Keratinocyte (primary cell): Measurements from ENCODE around the gene TNFAIP3. TPM values are rescaled to one million over a fixed set of nuclear protein-coding genes. Genes with fewer than 3 reads are reported as not detected.

ENCODE experiments used
- DNase-seq: peaks from one replicate; pipeline ENCODE4 v3.0.0-alpha.2; 2011; ENCODE audit warnings: low read depth, missing footprints, low spot score
- FAIRE-seq: peaks from 2 replicates; lab custom pipeline; 2011; peaks lifted over from hg19 to GRCh38; lab: Jason Lieb, UNC
- H2AFZ ChIP-seq: 2 replicates; pipeline ENCODE4 v1.6.0; 2012; ENCODE audit warnings: low read length, control low read depth, inconsistent platforms; ENCODE audit not compliant: control insufficient read depth
- H3K27ac ChIP-seq: 2 replicates; pipeline ENCODE4 v1.5.1; 2011; ENCODE audit warnings: low read length; ENCODE audit not compliant: control insufficient read depth, insufficient read depth
- H3K27me3 ChIP-seq: 3 replicates; pipeline ENCODE4 v1.6.0; 2011; ENCODE audit warnings: low read length; ENCODE audit not compliant: control insufficient read depth, insufficient read depth; ENCODE audit errors: extremely low read depth
- H3K36me3 ChIP-seq, 2 experiments: 2 replicates in 1 of 2; 3 replicates in 1 of 2; pipeline ENCODE4 v1.5.1; 2011; ENCODE audit warnings: low read length in 2 of 2, mild to moderate bottlenecking in 1 of 2; ENCODE audit not compliant: control insufficient read depth in 2 of 2, insufficient read depth in 2 of 2; ENCODE audit errors: extremely low read depth in 1 of 2
- H3K4me1 ChIP-seq: 3 replicates; pipeline ENCODE4 v1.5.1; 2011; ENCODE audit warnings: low read length; ENCODE audit not compliant: control insufficient read depth, insufficient read depth; ENCODE audit errors: extremely low read depth
- H3K4me2 ChIP-seq: 3 replicates; pipeline ENCODE4 v1.6.0; 2011; ENCODE audit warnings: low read depth, low read length; ENCODE audit not compliant: control insufficient read depth, insufficient read depth; ENCODE audit errors: extremely low read depth
- H3K4me3 ChIP-seq, 3 experiments: fragments of 200-600 bp in 1 of 3; sonication (generic) in 1 of 3; 2 replicates in 2 of 3; 3 replicates in 1 of 3; pipeline ENCODE4 v1.5.1; 2011 to 2016; ENCODE audit warnings: low read length in 3 of 3, mild to moderate bottlenecking in 3 of 3, control low read depth in 2 of 3, inconsistent platforms in 1 of 3, low read depth in 1 of 3, mixed read lengths in 1 of 3, mixed run types in 1 of 3, moderate library complexity in 1 of 3; ENCODE audit not compliant: control insufficient read depth in 2 of 3, insufficient read depth in 2 of 3; ENCODE audit errors: extremely low read depth in 1 of 3
- H3K79me2 ChIP-seq: 2 replicates; pipeline ENCODE4 v1.6.0; 2012; ENCODE audit warnings: low read length; ENCODE audit not compliant: control insufficient read depth, insufficient read depth
- H3K9ac ChIP-seq: 3 replicates; pipeline ENCODE4 v1.6.0; 2011; ENCODE audit warnings: low read length; ENCODE audit not compliant: control insufficient read depth, insufficient read depth; ENCODE audit errors: extremely low read depth
- H3K9me1 ChIP-seq: 3 replicates; pipeline ENCODE4 v1.6.0; 2011; ENCODE audit warnings: low read length; ENCODE audit not compliant: control insufficient read depth, insufficient read depth; ENCODE audit errors: extremely low read depth
- H3K9me3 ChIP-seq: 2 replicates; pipeline ENCODE4 v1.5.1; 2012; ENCODE audit warnings: low read depth, low read length; ENCODE audit not compliant: control insufficient read depth
- H4K20me1 ChIP-seq: 3 replicates; pipeline ENCODE4 v1.6.0; 2011; ENCODE audit warnings: low read length; ENCODE audit not compliant: control insufficient read depth, insufficient read depth; ENCODE audit errors: extremely low read depth
- EZH2 ChIP-seq: IDR thresholded peaks from one replicate; pipeline ENCODE4 v1.6.1; 2012; ENCODE audit warnings: inconsistent platforms, mild to moderate bottlenecking, low read length, moderate library complexity
- dilution Hi-C: fragments of 300-500 bp; cut with MboI; formaldehyde crosslinking; loops from one replicate; pipeline ENCODE4 v1.7.0; 2020; ENCODE audit warnings: low sequenced_read_pairs; ENCODE audit not compliant: extremely low pct_ligation_motif_present
- polyA plus RNA-seq, 5 experiments: library from polyadenylated mRNA; depleted of rRNA in 3 of 5; stranded (reverse) in 3 of 5; stranded (forward) in 1 of 5; unstranded in 1 of 5; fragments of >200 nt; gene quantifications; 1 replicate in 1 of 5; 2 replicates in 3 of 5; 3 replicates in 1 of 5; pipeline versions ENCODE4 v1.2.1 to v1.2.3, GENCODE V29; 2011 to 2012; ENCODE audit warnings: missing spikeins in 2 of 5, low read depth in 1 of 5, low replicate concordance in 1 of 5
- TF ChIP-seq, protein P1 (sequence below), 3 experiments: IDR thresholded peaks in 1 of 3; conservative IDR thresholded peaks in 1 of 3; optimal IDR thresholded peaks in 1 of 3; 2 replicates in 2 of 3; 3 replicates in 1 of 3; pipeline versions ENCODE3 to v1.5.1; 2011; ENCODE audit warnings: low read length in 3 of 3, mild to moderate bottlenecking in 3 of 3, moderate library complexity in 2 of 3, control low read depth in 1 of 3, inconsistent platforms in 1 of 3; ENCODE audit not compliant: insufficient read depth in 2 of 3; ENCODE audit errors: extremely low read depth in 1 of 3

TNFAIP3 gene
- polyA plus RNA-seq, 1 donor (not counting 4 experiments of a cell fraction or from before 2014, with no cell fraction given) = 141 TPM

DNA sequence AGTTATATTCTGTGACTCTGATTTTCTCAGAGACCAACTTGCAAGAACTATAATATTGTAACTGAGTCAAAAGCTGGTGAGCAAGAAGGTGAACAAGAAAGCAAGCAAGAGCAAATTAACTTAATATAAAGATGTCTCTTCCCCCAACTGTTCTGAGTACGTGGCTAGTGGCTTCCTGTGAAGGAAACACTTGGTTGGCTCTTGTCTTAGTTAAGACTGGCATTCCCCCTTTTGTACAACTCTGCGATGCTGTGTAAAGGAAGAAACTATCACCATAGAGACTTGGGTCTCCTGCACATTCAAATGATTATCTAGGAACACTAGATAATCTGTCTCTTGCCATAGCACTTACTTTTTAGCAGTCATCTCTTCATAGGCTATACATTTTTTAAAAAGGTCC, 47.3 kb upstream of the TNFAIP3 start:
- Histone ChIP-seq H4K20me1 (no peaks in the 10 kb centered on the region), H2AFZ (no peak overlapping the region), H3K4me2 (no peak overlapping the region), H3K79me2 (no peaks in the 10 kb centered on the region), H3K9ac (no peak overlapping the region), H3K4me3 (no peak overlapping the region), H3K27ac (no peak overlapping the region), H3K27me3 (no peaks in the 10 kb centered on the region), H3K9me3 (no peaks in the 10 kb centered on the region), H3K36me3 (no peaks in the 10 kb centered on the region), H3K9me1 (no peaks in the 10 kb centered on the region), H3K4me1 (peaks cover 13% of the 10 kb centered on the region)
- DNase-seq (no peak), FAIRE-seq (no peak)
- TF ChIP-seq, protein P1, sequence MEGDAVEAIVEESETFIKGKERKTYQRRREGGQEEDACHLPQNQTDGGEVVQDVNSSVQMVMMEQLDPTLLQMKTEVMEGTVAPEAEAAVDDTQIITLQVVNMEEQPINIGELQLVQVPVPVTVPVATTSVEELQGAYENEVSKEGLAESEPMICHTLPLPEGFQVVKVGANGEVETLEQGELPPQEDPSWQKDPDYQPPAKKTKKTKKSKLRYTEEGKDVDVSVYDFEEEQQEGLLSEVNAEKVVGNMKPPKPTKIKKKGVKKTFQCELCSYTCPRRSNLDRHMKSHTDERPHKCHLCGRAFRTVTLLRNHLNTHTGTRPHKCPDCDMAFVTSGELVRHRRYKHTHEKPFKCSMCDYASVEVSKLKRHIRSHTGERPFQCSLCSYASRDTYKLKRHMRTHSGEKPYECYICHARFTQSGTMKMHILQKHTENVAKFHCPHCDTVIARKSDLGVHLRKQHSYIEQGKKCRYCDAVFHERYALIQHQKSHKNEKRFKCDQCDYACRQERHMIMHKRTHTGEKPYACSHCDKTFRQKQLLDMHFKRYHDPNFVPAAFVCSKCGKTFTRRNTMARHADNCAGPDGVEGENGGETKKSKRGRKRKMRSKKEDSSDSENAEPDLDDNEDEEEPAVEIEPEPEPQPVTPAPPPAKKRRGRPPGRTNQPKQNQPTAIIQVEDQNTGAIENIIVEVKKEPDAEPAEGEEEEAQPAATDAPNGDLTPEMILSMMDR (optimal IDR thresholded peaks at IDR 0.05 in 1 of 3, IDR thresholded peaks at IDR 0.05 in 1 of 3, conservative IDR thresholded peaks at IDR 0.05 in 1 of 3; ENCODE audit: extremely low read depth in 1 of 3, insufficient read depth in 2 of 3, low read length in 3 of 3) = no peak
- no peak for TF ChIP-seq EZH2
- dilution Hi-C loops = no loop called here

- Histone ChIP-seq H3K9ac (no peak overlapping the region), H2AFZ (no peak overlapping the region), H4K20me1 (no peaks in the 10 kb centered on the region), H3K9me3 (no peaks in the 10 kb centered on the region), H3K27me3 (no peaks in the 10 kb centered on the region), H3K4me1 (peaks cover 20% of the 10 kb centered on the region), H3K4me2 (no peak overlapping the region), H3K4me3 (no peak overlapping the region), H3K79me2 (no peaks in the 10 kb centered on the region), H3K9me1 (no peaks in the 10 kb centered on the region), H3K27ac (no peak overlapping the region), H3K36me3 (peaks cover 0 to 3% of the 10 kb centered on the region in 2 experiments)
- FAIRE-seq (no peak), DNase-seq (no peak)
- TF ChIP-seq, protein P1 (optimal IDR thresholded peaks at IDR 0.05 in 1 of 3, IDR thresholded peaks at IDR 0.05 in 1 of 3, conservative IDR thresholded peaks at IDR 0.05 in 1 of 3; ENCODE audit: extremely low read depth in 1 of 3, insufficient read depth in 2 of 3, low read length in 3 of 3) = no peak
- no peak for TF ChIP-seq EZH2
- dilution Hi-C loops = no loop called here
Measured at GRCh38 chr6:137820425-137820824, 46.6 kb upstream of the TNFAIP3 start.
